HG03342 (cell line): ENCODE measurements around the gene SCFD1.
A peak's percentile ranks its signal among the peaks of the same experiment; 100 is the strongest.
"Not testable (repeated sequence)": the region's sequence is repeated elsewhere in the genome, so short reads cannot be mapped to it uniquely, and the experiment has no call there.

ENCODE experiments used
- ATAC-seq: cut with Tn5 transposase; IDR thresholded peaks from one replicate; pipeline ENCODE4 v1.9.1; 2021; ENCODE audit warnings: mild to moderate bottlenecking, moderate library complexity; ENCODE audit not compliant: unreplicated experiment

Gene SCFD1

DNA sequence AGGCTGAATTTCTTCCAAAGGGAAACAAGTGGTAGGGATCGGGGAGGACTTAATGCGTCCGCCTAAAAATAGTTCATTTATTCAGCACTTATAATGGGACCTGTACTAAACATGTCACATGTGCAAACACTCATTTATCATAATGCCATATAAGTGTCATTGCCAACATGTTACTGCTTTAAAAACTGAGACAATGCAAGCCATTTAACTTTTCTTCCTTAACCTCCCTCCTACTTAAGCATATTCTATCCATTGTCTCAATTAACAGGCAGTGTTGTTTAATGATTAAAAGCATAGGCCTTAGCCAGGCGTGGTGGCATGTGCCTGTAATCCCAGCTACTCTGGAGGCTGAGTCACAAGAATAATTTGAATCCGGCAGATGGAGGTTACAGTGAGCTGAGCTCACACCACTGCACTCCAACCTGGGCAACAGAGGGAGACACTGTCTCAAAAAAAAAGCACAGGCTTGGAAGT is 13.5 kb upstream of the SCFD1 start:
- ATAC-seq = no peak

DNA sequence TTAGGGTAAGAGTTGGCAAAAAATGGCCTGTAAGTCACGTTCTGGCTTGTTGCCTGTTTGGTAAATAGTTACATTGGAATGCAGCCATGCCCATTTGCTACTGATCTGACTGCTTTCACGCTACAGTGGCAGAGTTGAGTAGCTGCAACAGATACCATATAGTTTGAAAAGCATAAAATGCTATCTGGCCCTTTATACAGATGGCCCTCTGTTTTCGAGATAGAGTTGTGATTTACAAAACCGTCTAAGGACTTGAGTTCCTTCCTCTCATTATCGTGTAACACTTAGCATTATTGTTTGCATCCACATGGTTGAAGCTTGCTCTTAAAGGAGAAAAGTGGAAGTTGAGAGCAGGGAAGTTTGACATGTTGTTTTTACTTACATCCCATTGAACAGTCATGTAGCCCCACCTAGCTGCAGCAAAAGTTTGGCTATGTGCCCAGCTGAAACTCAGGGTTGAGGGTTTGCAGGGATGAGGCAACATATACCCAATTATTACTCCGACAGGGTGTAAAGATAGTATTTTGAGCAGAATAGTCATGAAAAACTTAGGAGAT is 11.3 kb upstream of the SCFD1 start:
- ATAC-seq = no peak

DNA sequence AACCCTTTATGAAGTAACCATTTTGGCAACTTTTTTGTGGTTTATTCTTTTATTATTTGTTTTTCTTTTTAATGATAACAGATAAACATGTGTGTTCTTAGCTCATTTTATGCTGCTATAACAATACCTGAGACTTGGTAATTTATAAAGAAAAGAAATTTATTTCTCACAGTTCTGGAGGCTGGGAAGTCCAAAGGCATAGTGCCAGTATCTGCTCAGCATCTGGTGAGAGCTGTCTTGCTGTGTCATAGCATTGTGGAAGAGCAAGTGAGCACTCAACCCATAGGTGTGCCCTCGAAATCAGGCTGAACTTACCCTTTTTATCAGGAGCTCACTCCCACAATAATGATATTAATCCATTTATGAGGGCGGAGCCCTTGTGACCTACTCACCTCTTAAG is 8.0 kb upstream of the SCFD1 start:
- ATAC-seq = no peak

GRCh38 chr14:30620178-30620577 is 1.9 kb upstream of the SCFD1 start:
- peak; percentile 40 for ATAC-seq

DNA sequence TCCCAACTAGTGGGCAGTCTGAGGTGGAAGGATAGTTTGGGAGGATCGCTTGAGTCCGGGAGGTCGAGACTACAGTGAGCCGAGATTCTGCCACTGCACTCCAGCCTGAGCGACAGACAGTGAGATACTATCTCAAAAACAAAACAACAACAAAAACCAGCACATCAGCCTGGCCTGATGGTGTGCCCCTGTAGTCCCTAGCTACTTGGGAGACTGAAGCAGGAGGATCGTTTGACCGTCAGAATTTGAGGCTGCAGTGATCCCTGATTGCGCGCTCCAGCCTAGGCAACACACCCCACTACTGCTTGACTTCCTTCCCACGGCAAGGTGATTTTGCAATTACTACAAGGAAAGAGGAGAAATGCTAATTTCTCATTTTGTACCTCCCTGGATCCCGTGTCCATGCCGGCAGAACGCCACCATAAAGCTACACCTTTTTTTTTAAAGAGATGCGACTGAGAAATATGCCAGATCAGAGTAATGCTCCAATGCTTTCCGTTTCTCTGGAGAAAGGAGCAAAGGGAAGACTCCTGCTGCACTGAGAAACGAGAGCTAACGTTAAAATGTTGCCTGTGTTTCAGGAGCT is 672 bp upstream of the SCFD1 start:
- peak; percentile 8 for ATAC-seq

DNA sequence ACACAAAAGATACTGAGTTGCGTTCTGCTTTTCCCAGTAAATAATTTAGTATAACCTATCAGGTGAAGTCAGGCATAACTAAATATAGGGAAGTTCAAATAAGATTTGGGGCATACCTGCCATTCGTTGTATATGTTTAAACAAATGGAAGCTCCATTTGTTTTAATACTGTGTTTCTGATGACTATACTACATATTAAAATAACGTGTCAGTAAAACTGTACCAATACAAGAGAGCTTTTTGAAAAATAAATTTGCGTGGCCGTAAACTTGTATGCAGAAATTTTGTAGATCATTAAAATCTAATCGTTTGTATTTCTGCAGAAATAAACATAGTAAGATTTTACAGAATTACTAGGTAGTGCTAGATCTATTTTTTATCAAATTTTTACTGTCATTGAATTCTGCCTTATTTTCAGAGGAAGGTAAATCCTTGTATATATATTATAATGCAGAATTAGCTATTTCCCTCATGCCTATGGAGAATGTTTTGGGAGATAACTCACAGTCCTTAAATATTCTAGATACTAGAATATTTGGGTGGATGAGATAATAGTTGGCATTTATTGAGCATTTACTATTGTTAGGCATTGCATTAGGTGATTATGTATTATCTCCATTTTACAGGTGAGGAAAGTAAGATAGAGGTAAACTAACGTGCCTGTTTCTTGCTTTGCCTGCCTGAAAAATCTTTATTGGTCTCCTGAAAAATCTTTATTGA is 1.5 kb downstream of the SCFD1 start:
- ATAC-seq = no peak

DNA sequence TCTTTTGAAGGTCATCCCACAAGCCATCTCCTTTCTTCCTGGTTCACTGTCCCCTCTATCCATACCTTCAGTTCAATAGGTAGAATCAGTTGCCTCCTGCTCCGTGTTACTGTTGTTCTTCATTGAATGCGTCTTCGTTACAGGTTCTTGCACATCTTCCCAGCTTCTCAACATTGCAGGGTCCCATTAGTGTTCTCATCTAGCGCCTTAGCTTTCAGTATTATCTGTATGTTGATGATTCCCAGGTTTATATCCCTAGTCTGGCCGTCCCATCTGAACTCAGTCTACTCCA is 2.0 kb downstream of the SCFD1 start:
- no peak for ATAC-seq

GRCh38 chr14:30625533-30625932 is 3.4 kb downstream of the SCFD1 start:
- no peak for ATAC-seq

DNA sequence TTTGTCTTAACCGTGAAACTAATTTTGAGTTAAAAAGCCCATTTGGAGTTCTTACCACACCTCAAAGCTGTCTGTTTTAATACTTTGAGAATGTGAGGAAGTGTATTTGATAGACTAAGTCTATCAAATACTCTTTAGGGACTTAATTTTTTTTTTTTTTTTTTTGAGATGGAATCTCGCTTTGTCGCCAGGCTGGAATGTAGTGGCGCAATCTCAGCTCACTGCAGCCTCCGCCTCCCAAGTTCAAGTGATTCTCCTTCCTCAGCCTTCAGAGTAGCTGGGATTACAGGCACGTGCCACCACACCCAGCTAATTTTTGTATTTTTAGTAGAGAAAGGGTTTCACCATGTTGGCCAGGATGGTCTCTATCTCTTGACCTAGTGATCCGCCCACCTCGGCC is 7.3 kb downstream of the SCFD1 start:
- ATAC-seq = not testable (repeated sequence)

GRCh38 chr14:30630248-30630647 is 8.1 kb downstream of the SCFD1 start:
- ATAC-seq = no peak

- ATAC-seq = no peak
Measured at GRCh38 chr14:30632730-30633129, 10.6 kb downstream of the SCFD1 start.

DNA sequence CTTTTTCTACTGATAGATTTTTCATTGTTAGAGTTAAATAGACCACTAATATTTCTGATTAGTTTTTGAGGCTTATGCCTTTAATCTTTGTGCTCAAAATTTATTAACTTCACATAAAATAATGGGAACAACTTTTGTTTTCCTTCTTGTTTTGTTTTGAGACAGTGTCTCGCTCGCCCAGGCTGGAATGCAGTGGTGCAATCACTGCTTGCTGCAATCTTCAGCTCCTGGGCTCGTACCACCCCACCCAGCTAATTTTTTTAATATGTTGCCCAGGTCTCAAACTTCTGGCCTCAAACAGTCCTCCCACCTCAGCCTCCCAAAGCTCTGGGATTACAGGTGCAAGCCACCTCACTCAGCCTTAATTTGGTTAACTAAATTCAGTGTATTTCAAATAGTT is 16.8 kb downstream of the SCFD1 start:
- no peak for ATAC-seq

GRCh38 chr14:30641207-30641606 is 19.1 kb downstream of the SCFD1 start:
- no peak for ATAC-seq

DNA sequence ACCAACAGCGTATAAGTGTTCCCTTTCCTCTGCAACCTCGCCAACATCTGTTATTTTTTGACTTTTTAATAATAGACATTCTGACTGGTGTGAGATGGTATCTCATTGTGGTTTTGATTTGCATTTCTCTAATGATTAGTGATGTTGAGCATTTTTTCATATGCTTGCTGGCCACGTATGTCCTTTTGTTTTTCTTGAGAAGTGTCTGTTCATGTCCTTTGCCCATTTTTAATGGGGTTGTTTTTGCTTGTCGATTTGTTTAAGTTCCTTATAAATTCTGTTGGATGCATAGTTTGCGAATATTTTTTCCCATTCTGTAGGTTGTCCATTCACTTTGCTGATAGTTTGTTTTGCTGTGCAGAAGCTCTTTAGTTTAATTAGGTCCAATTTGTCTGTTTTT is 22.3 kb downstream of the SCFD1 start:
- not testable (repeated sequence) for ATAC-seq

GRCh38 chr14:30645600-30645999 is 23.5 kb downstream of the SCFD1 start:
- ATAC-seq = no peak

- ATAC-seq = no peak
Measured at GRCh38 chr14:30648471-30648870, 26.4 kb downstream of the SCFD1 start.

- ATAC-seq = no peak
Measured at GRCh38 chr14:30651937-30652336, 29.8 kb downstream of the SCFD1 start.

DNA sequence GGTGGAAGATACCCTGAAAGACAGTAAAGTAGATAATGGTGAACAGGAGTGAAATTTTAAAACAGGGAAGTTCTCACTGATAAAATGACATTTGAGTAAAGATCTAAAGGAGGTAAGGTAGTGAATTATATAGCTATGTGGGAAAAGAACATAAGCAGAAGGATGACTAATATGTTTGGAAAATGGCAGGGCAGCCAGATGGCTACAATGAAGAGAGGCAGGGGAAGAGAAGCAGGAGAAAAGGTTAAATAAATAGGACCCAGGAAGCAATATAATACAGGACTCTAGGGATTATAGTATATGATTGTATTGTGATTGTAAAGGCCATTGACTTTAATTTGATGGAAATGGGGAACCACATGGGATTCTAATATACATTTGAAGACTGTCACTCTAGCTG is 33.0 kb downstream of the SCFD1 start:
- no peak for ATAC-seq

- no peak for ATAC-seq
Measured at GRCh38 chr14:30655658-30656057, 33.5 kb downstream of the SCFD1 start.

GRCh38 chr14:30656190-30656632 is 34.1 kb downstream of the SCFD1 start:
- ATAC-seq = no peak

- no peak for ATAC-seq
Measured at GRCh38 chr14:30657050-30657449, 34.9 kb downstream of the SCFD1 start.

GRCh38 chr14:30657606-30658163 is 35.6 kb downstream of the SCFD1 start:
- ATAC-seq = no peak
